HFF-Myc (cell line): ENCODE measurements around the gene MTMR10.
A peak's percentile ranks its signal among the peaks of the same experiment; 100 is the strongest.

Experiments
- DNase-seq: peaks from one replicate; pipeline ENCODE4 v3.0.0-alpha.2; 2011; ENCODE audit warnings: low read depth; ENCODE audit errors: extremely low read depth
- H3K4me3 ChIP-seq: replicated peaks from 2 replicates; pipeline ENCODE4 v1.5.1; 2011; ENCODE audit warnings: low read depth, mild to moderate bottlenecking, control low read depth, low read length
- CTCF ChIP-seq: IDR thresholded peaks from 2 replicates; pipeline ENCODE4 v1.5.1; 2012; ENCODE audit warnings: mild to moderate bottlenecking, low read depth, low read length, control low read depth; ENCODE audit errors: missing control alignments

The MTMR10 gene

GRCh38 chr15:31004220-31004733 lies 12.8 kb upstream of the MTMR10 start:
- TF ChIP-seq CTCF: no peak
- DNase-seq: no peak
- H3K4me3 ChIP-seq: no peak overlapping the region

- no peak for DNase-seq
- TF ChIP-seq CTCF: no peak
- H3K4me3 ChIP-seq: no peak overlapping the region
Observed at GRCh38 chr15:31001702-31002101, 10.3 kb upstream of the MTMR10 start.

GRCh38 chr15:30999729-31000128 lies 8.3 kb upstream of the MTMR10 start:
- TF ChIP-seq CTCF: no peak
- DNase-seq: no peak
- no peak overlapping the region for H3K4me3 ChIP-seq

GRCh38 chr15:30997270-30997669 lies 5.8 kb upstream of the MTMR10 start:
- TF ChIP-seq CTCF: no peak
- DNase-seq: no peak
- no peak overlapping the region for H3K4me3 ChIP-seq

- no peak for DNase-seq
- peak overlapping the region; percentile 81 for H3K4me3 ChIP-seq
- no peak for TF ChIP-seq CTCF
Observed at GRCh38 chr15:30992249-30992864, 929 bp upstream of the MTMR10 start.

- DNase-seq: no peak
- TF ChIP-seq CTCF: no peak
- peak overlapping the region; percentile 81 for H3K4me3 ChIP-seq
Observed at GRCh38 chr15:30990446-30991254, 778 bp downstream of the MTMR10 start.

- H3K4me3 ChIP-seq: peak overlapping the region; percentile 81
- no peak for TF ChIP-seq CTCF
- DNase-seq: no peak
Observed at GRCh38 chr15:30990036-30990435, 1.4 kb downstream of the MTMR10 start.
